WTC11 (cell line): Measurements from ENCODE around the gene PTPRN2.

ENCODE experiments used
- EMX1 ChIP-seq: fragments of 250-450 bp; sonication (Bioruptor Pico); IDR thresholded peaks from 2 replicates; pipeline ENCODE4 v1.8.0; 2021; ENCODE audit warnings: mild to moderate bottlenecking
- JUN ChIP-seq: sonication (generic); formaldehyde crosslinking; IDR thresholded peaks from 2 replicates; pipeline ENCODE4 v1.8.0; 2023; ENCODE audit warnings: mild to moderate bottlenecking, missing genetic modification reagents
- SMAD3 ChIP-seq: sonication (generic); formaldehyde crosslinking; IDR thresholded peaks from 2 replicates; pipeline ENCODE4 v1.8.0; 2022; ENCODE audit warnings: missing genetic modification reagents, mild to moderate bottlenecking, borderline replicate concordance
- SP1 ChIP-seq: sonication (generic); formaldehyde crosslinking; conservative IDR thresholded peaks from 2 replicates; pipeline ENCODE4 v1.8.1; 2022; ENCODE audit warnings: missing genetic modification reagents
- TF ChIP-seq, protein P1 (sequence below): fragments of 200-600 bp; IDR thresholded peaks from 2 replicates; pipeline ENCODE4 v1.8.0; 2022; ENCODE audit warnings: antibody characterized with exemption

DNA sequence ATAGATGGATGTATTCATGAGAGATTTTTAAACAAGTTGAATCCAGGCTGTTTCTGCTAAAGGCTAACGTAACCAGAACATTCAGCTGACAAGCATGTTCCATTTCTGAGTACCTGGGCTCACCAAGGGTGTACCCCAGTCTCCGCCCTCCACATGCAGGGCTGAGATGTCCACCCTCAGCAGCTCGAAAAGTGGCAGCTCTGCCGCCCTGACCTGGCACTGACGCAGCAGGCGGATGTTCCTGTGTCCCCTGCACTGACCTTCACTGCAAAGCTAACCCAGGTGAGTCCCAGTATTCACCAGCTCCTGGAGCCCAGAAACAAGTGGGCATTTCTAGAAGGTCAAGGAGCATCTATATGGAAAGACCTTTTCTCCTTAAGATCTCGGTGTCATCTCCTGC is 437.4 kb downstream of the PTPRN2 start:
- TF ChIP-seq, protein P1, sequence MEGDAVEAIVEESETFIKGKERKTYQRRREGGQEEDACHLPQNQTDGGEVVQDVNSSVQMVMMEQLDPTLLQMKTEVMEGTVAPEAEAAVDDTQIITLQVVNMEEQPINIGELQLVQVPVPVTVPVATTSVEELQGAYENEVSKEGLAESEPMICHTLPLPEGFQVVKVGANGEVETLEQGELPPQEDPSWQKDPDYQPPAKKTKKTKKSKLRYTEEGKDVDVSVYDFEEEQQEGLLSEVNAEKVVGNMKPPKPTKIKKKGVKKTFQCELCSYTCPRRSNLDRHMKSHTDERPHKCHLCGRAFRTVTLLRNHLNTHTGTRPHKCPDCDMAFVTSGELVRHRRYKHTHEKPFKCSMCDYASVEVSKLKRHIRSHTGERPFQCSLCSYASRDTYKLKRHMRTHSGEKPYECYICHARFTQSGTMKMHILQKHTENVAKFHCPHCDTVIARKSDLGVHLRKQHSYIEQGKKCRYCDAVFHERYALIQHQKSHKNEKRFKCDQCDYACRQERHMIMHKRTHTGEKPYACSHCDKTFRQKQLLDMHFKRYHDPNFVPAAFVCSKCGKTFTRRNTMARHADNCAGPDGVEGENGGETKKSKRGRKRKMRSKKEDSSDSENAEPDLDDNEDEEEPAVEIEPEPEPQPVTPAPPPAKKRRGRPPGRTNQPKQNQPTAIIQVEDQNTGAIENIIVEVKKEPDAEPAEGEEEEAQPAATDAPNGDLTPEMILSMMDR, result no peak
- TF ChIP-seq JUN (CRISPR knock-in tag), result no peak
- TF ChIP-seq EMX1 (CRISPR knock-in tag), result no peak
- no peak for TF ChIP-seq SMAD3 (CRISPR knock-in tag)
- TF ChIP-seq SP1 (CRISPR knock-in tag), result no peak
